Thyroid gland (tissue), 4 donors: Measurements from ENCODE around the gene HDAC9. TPM values are rescaled to one million over a fixed set of nuclear protein-coding genes. Genes with fewer than 3 reads are reported as not detected.
A peak's percentile ranks its signal among the peaks of the same experiment; 100 is the strongest.

Experiments
- DNase-seq, 2 donors: peaks; one replicate each; pipeline ENCODE4 v3.0.0-alpha.2; 2019
- H3K27ac ChIP-seq, 3 donors: fragments of 200-600 bp; sonication (generic); 1 replicate in 2 of 3; 2 replicates in 1 of 3; pipeline ENCODE4 v1.5.1; 2016 to 2019; ENCODE audit warnings: mild to moderate bottlenecking in 1 of 3, moderate library complexity in 1 of 3
- H3K27me3 ChIP-seq: fragments of 200-600 bp; sonication (generic); one replicate; pipeline ENCODE4 v1.5.1; 2019
- H3K36me3 ChIP-seq, 2 donors: fragments of 200-600 bp; sonication (generic); one replicate each; pipeline ENCODE4 v1.5.1; 2016 to 2019
- H3K4me1 ChIP-seq, 2 donors: fragments of 200-600 bp; sonication (generic); one replicate each; pipeline ENCODE4 v1.5.1; 2017 to 2019
- H3K4me3 ChIP-seq, 3 donors: fragments of 200-600 bp; sonication (generic); replicated peaks in 1 of 3; 1 replicate in 2 of 3; 2 replicates in 1 of 3; pipeline ENCODE4 v1.5.1; 2016; ENCODE audit warnings: mild to moderate bottlenecking in 1 of 3
- H3K9me3 ChIP-seq: fragments of 200-600 bp; sonication (generic); one replicate; pipeline ENCODE4 v1.5.1; 2017
- CTCF ChIP-seq, 6 experiments: fragments of 200-600 bp in 3 of 6; fragments of 450-650 bp in 3 of 6; sonication (generic) in 3 of 6; IDR thresholded peaks; one replicate each; pipeline ENCODE4 v1.5.1; 2016 to 2019; ENCODE audit warnings: antibody characterized with exemption in 6 of 6, mild to moderate bottlenecking in 2 of 6, inconsistent platforms in 1 of 6, moderate library complexity in 1 of 6
- POLR2A ChIP-seq, 2 donors: fragments of 450-650 bp; IDR thresholded peaks; one replicate each; pipeline ENCODE4 v1.6.1; 2017; ENCODE audit warnings: antibody characterized with exemption in 2 of 2, mild to moderate bottlenecking in 2 of 2, moderate library complexity in 1 of 2
- WGBS, 2 donors: methylation state at CpG; one replicate each; pipeline ENCODE4 v1.1.5; 2017; 5-methylcytosine and 5-hydroxymethylcytosine counted together
- intact Hi-C: fragments of 100-400 bp; cut with DNase I; formaldehyde crosslinking; loops from one replicate; pipeline ENCODE4 v1.15.1; 2023
- total RNA-seq, 4 donors: library from RNA; depleted of rRNA; stranded (reverse); fragments of >200 nt; gene quantifications; one replicate each; pipeline ENCODE4 v1.2.3, GENCODE V29; 2016

Gene HDAC9
- total RNA-seq, 4 donors from 2014 or later, result 5.4 to 28.2 (median 7.2) TPM

GRCh38 chr7:18505870-18506460 is 10.4 kb downstream of the HDAC9 start:
- DNase-seq, result no peak
- no peaks in the 10 kb centered on the region for H3K27me3 ChIP-seq
- H3K9me3 ChIP-seq, result no peaks in the 10 kb centered on the region
- no peak overlapping the region for H3K27ac ChIP-seq
- 68 to 85% methylated on average over 5 of the region's 5 CpGs for WGBS, 2 donors
- H3K4me3 ChIP-seq, result no peak overlapping the region
- intact Hi-C loops, result no loop called here
- no peaks in the 10 kb centered on the region for H3K36me3 ChIP-seq
- peaks cover 0 to 10% of the 10 kb centered on the region in 2 donors for H3K4me1 ChIP-seq
- TF ChIP-seq CTCF (IDR thresholded peaks at IDR 0.05) (no peak), POLR2A (IDR thresholded peaks at IDR 0.05) (no peak)

DNA sequence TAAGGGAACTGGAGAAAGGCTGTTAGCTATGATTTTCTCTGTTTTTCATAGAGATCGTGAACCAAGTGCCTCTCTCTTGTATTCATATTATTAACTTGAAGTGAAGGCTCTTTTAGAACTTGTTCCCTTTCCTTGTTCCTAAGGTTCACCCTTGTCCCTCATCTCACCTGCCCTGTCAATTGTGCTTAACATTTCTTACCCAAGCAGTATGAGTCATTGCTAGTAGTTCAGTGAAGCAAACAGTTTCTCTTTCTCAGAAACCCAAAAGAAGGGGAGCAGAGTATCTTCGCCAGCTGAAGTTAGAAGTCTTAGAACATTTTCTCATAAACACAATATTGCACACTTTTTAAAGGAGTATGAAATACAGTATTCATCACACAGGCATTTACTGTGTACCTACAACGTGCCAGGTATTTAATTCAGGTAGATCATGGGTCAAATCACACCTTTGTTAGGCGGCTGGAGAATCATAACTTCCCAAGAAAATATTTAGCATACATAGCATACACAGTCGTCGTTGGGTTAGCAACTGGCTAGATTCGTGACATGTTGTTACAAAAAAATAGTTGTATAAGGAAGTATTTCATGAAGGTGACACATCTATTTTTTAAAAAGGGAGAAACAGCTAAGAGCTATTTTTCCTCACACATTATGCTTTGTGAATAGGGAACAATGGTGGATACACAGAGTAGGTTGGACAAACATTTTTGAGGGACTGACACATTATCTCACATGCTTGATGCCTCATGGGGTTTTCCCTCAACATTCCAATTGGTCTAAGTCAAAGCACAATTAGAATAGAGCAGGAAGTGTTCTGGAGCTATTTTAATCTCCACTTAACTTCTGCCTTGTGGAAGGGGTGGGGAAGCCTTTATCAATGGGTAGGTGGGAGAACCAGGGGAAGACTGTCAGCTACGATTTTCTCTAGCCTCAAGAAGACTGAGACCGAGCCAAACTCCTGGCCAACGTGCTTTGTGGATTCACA is 13.2 kb downstream of the HDAC9 start:
- H3K4me3 ChIP-seq, result no peak overlapping the region
- H3K9me3 ChIP-seq, result no peaks in the 10 kb centered on the region
- TF ChIP-seq CTCF (IDR thresholded peaks at IDR 0.05) (no peak), POLR2A (IDR thresholded peaks at IDR 0.05) (no peak)
- H3K27me3 ChIP-seq, result no peaks in the 10 kb centered on the region
- intact Hi-C loops, result no loop called here
- 75 to 78% methylated on average over 10 of the region's 10 CpGs for WGBS, 2 donors
- H3K27ac ChIP-seq, result peak overlapping the region in 2 of 3 donors; percentile 39 to 42
- DNase-seq, result no peak
- H3K4me1 ChIP-seq, result peaks cover 0 to 10% of the 10 kb centered on the region in 2 donors
- no peaks in the 10 kb centered on the region for H3K36me3 ChIP-seq

DNA sequence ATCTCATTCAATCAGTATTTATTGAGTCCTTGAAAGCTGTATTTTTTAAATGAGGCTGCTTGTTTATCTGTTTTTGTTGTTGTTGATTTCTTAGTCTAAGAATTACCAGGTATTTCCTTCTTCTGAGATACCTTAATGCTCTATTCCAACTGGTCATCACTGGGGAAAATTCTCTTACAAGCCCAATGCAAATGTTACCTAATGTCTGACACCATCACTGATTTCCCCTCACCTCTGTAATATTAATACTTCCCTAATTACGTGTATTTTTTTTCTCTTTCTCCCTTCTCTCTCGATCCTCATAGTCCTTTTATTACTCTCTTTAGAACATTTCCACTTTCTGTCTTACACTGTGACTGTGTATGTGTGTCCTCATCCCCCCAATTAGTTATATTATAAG is 13.9 kb downstream of the HDAC9 start:
- no peak for DNase-seq
- no peak for TF ChIP-seq CTCF (IDR thresholded peaks at IDR 0.05)
- no peak for TF ChIP-seq POLR2A (IDR thresholded peaks at IDR 0.05)
- intact Hi-C loops, result no loop called here
- Histone ChIP-seq H3K27ac (peak overlapping the region in 2 of 3 donors; percentile 39 to 42), H3K4me3 (no peak overlapping the region), H3K36me3 (no peaks in the 10 kb centered on the region), H3K4me1 (peaks cover 0 to 10% of the 10 kb centered on the region in 2 donors), H3K9me3 (no peaks in the 10 kb centered on the region), H3K27me3 (no peaks in the 10 kb centered on the region)
- 61 to 71% methylated on average over 2 of the region's 2 CpGs for WGBS, 2 donors

GRCh38 chr7:18511351-18512140 is 16.0 kb downstream of the HDAC9 start:
- intact Hi-C loops, result no loop called here
- DNase-seq, result no peak
- no peak overlapping the region for H3K4me3 ChIP-seq
- TF ChIP-seq POLR2A (IDR thresholded peaks at IDR 0.05) (no peak), CTCF (IDR thresholded peaks at IDR 0.05) (no peak)
- H3K27ac ChIP-seq, result no peak overlapping the region
- peaks cover 0 to 10% of the 10 kb centered on the region in 2 donors for H3K4me1 ChIP-seq
- no peaks in the 10 kb centered on the region for H3K27me3 ChIP-seq
- 92% methylated on average over 4 of the region's 4 CpGs for WGBS, 2 donors
- H3K36me3 ChIP-seq, result no peaks in the 10 kb centered on the region
- H3K9me3 ChIP-seq, result no peaks in the 10 kb centered on the region
